ENCODE measurements around the gene IRF2BP1.
A peak's percentile ranks its signal among the peaks of the same experiment; 100 is the strongest.

- TF ChIP-seq CTCF (IDR thresholded peaks at IDR 0.05 in 8 of 11, conservative IDR thresholded peaks at IDR 0.05 in 3 of 11) = peak in 10 of 11 experiments; percentile 49 to 85 (median 70)
- no peak for TF ChIP-seq POLR2A (IDR thresholded peaks at IDR 0.05)
- TF ChIP-seq POLR2AphosphoS5 (IDR thresholded peaks at IDR 0.05) = peak in 2 of 3 donors; percentile 26 to 34
These were observed 21.9 kb downstream of the IRF2BP1 start, which contains the start of gene FOXA3 for GRCh38 chr19:45863840-45864628.

Data from spleen (tissue), 7 donors.